Measurements from ENCODE around the gene IHH.

GRCh38 chr2:219035942-219036341 lies 24.8 kb downstream of the IHH start:
- no peak for TF ChIP-seq CTCF (IDR thresholded peaks at IDR 0.05; ENCODE audit: poor library complexity)
- no peak for TF ChIP-seq EZH2 (IDR thresholded peaks at IDR 0.05; ENCODE audit: borderline replicate concordance)
